ENCODE measurements around the gene SSC5D. TPM values are rescaled to one million over a fixed set of nuclear protein-coding genes. Genes with fewer than 3 reads are reported as not detected.

The SSC5D gene
- total and polyA plus RNA-seq, 9 of the 15 experiments (the other 6 are each of a cell fraction or from before 2014, with no cell fraction given): 0.04 to 0.71 (median 0.14) TPM; not detected in 2

DNA sequence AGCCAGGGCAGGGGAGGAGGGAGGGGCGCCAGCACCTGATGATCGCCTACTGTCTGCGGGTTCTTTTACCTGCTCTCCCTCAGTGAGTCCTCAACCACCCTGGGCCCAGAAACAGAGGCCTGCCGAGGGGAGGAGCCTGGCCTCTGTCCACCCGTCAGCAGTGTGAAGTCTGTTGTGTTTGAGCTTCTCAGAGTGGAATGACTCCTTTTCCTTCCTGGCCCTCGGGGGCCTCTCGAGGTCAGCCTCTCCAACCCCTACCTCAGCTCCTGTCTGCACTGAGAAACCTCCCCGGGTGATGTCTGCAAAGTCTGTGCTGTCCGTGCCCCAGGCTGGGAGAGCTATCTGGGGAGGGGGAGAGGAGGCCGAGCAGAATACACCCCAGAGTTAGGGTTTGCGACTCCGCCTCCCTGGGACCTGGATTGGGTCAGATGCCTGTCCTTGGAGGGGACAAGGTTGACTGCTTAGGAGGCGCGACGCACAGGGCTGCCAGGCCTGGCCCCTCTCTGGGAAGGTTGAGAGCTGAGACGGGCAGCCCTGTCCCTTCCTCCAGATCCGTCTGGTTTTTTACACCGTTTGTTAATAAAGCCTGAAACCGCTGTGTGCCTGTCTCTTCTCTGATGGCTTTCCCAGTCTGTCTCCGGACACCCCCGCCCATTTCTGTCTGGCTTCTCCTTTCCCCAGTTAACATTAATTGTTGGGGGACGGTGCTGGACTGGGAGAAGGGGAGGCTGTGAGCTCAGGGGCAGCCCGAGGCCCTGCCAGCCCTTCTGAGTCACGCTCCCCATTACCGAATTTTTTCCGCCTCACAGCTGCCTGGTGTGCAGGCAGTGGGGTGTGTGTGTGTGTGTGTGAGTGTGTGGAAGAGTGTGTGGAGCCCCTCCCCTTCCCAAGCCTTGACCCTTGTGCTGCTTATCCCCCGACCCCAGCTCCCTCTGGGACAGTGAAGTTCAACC is 989 bp upstream of the SSC5D start (continued):
- TF ChIP-seq ZNF217 (CRISPR knock-in tag; IDR thresholded peaks at IDR 0.05) (no peak), FOXK2 (conservative IDR thresholded peaks at IDR 0.05 in 1 of 2, IDR thresholded peaks at IDR 0.05 in 1 of 2; ENCODE audit: low read depth in 2 of 2) (no peak), RERE (CRISPR knock-in tag; IDR thresholded peaks at IDR 0.05; ENCODE audit: borderline replicate concordance) (0 out of 2 replicates have a peak, but pooled peaks have one; percentile 61), ZNF232 (CRISPR knock-in tag; IDR thresholded peaks at IDR 0.05) (no peak), ZNF282 (CRISPR knock-in tag; IDR thresholded peaks at IDR 0.05) (no peak), PTBP1 (IDR thresholded peaks at IDR 0.05; ENCODE audit: low read depth, low read length) (no peak), TFAP4 (CRISPR knock-in tag; IDR thresholded peaks at IDR 0.05; ENCODE audit: borderline replicate concordance) (peak; percentile 82; the same call in 1 of the 2 replicates), CHCHD3 (CRISPR knock-in tag; IDR thresholded peaks at IDR 0.05) (no peak), ZNF408 (CRISPR knock-in tag; IDR thresholded peaks at IDR 0.05; ENCODE audit: low read depth) (no peak), HMGXB4 (CRISPR knock-in tag; IDR thresholded peaks at IDR 0.05) (no peak), SIRT6 (IDR thresholded peaks at IDR 0.05; ENCODE audit: low read depth, low read length) (no peak), ZNF445 (CRISPR knock-in tag; IDR thresholded peaks at IDR 0.05; ENCODE audit: low read depth) (no peak), ZZZ3 (IDR thresholded peaks at IDR 0.05) (no peak), ZNF780A (CRISPR knock-in tag; IDR thresholded peaks at IDR 0.05) (no peak), ZNF695 (CRISPR knock-in tag; IDR thresholded peaks at IDR 0.05) (no peak), THRA (IDR thresholded peaks at IDR 0.05) (no peak), ARHGAP35 (IDR thresholded peaks at IDR 0.05; ENCODE audit: partially characterized antibody) (no peak)
